C4-2B (cell line): ENCODE measurements around the gene TM9SF4.

Experiments used
- CTCF ChIP-seq: fragments of 450-650 bp; conservative IDR thresholded peaks from 2 replicates; pipeline ENCODE4 v1.5.1; 2017; ENCODE audit warnings: mild to moderate bottlenecking
- ZFX ChIP-seq: fragments of 450-650 bp; IDR thresholded peaks from 2 replicates; pipeline ENCODE4 v1.6.1; 2017

GRCh38 chr20:32153156-32153665 is 43.7 kb downstream of the TM9SF4 start:
- no peak for TF ChIP-seq CTCF
- no peak for TF ChIP-seq ZFX
